Measurements from ENCODE around the gene MRPS34.

MRPS34 gene

GRCh38 chr16:1794908-1795666 is 22.2 kb upstream of the MRPS34 start:
- in situ Hi-C loops (cut with MboI; ENCODE audit: low sequenced_read_pairs): no loop called here

GRCh38 chr16:1794221-1794871 is 21.4 kb upstream of the MRPS34 start:
- in situ Hi-C loops (cut with MboI; ENCODE audit: low sequenced_read_pairs): no loop called here

GRCh38 chr16:1793578-1794220 is 20.8 kb upstream of the MRPS34 start, which contains the start of gene IGFALS:
Gene IGFALS, minus strand, starts transcription at chr16:1793705. Its CDS starts 53 bp downstream, at chr16:1793652.
- in situ Hi-C loops (cut with MboI; ENCODE audit: low sequenced_read_pairs): no loop called here

DNA sequence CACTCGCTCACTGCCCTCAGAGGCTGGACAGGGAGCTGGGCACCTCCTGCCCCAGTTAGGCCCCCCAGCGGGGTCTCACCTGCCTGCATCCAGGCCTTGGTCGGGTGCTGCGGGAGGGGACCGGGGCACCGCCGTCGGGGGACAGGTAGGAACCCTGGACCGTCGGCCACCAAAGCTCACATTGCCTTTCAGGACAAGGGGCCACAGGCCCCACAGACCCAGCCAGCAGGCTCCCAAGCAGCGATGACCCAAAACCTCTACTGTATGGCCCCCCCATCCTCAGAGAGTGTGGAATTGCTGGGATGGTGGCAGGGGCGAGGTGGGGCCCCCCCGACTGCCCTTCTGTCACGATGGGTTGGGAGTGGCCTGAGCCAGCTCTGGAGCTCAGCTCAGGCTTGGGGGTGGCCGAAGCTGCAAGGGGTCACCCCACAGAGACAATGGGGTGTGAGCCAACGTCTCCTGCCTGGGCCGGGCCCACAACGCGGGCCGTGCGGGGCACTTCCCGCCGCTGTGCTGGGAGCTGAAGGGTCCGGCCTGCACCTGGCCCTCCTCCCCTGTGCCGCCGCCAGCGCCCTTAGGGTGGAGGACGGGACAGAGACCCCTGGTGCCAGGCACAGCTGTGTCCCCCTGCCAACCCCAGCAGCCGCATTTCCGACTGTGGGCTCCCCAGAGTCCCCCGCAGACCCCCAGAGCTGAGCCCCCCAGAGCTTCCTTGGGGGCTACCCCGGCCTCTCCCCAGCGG is 20.1 kb upstream of the MRPS34 start:
- in situ Hi-C loops (cut with MboI; ENCODE audit: low sequenced_read_pairs): no loop called here

DNA sequence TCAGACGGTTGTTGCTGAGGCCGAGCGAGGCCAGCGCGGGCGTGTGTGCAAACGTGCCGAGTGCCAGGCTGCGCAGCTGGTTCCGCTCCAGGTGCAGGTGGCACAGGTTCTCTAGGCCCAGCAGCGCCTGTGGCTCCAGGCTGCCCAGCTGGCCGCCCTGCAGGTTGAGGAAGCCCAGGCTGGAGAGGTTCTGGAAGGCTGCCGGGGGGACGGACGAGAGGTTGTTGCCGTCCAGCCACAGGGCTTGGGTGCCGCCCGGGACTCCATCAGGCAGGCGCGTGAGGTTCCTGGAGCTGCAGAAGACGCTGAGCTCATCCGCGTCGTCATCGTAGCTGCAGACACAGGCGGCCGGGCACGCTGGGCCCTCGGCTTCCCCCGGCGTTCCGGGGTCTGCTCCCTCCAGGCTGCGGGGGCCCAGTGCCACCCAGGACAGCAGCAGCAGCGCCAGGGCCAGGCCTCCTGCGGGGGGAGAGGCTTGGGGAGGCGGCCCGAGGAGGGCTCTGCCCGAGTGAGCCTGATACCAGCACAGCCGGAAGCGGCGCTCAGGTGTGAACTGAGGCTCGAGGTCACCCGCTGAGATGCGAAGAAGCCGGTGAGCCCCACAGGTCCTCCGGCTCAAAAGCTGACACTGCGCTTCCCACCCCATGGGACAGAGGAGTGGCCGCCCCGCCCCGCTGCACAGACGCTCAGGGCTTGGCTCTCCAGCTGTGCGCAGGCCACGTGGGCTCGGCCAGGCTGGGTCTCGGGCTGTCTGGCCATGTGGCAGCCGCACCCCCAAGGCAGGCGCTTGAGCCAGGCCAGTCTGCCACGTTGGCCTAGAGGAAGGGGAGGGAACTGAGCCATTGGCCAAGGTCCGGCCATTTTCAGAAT is 19.2 kb upstream of the MRPS34 start:
- in situ Hi-C loops (cut with MboI; ENCODE audit: low sequenced_read_pairs): no loop called here

DNA sequence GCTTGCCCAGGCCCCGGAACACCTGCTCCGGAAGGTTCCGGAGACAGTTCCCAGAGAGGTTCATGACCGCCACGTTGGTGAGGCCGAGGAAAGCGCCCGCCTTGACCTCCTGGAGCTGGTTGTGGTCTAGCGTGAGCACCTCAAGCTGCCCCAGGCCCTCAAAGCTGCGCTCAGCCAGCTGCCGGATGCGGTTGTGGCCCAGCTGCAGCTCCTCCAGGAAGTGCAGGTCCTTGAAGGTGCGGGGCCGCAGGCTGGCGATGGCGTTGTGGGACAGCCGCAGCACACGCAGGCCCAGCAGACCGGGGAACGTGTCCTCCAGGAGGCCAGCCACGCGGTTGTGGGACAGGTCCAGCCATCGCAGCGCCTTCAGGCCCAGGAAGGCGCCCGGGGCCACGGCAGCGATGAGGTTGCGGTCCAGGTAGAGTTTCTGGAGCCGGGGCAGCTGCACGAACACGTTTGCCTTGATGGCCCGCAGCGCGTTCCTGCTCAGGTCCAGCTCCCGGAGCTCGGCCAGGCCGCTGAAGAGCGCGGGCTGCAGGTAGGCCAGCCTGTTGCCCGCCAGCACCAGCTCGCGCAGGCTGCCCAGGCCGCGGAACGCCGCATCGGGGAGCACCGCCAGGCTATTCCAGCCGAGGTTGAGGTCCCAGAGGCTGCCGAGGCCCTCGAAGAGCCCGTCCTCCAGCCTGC is 18.5 kb upstream of the MRPS34 start:
- in situ Hi-C loops (cut with MboI; ENCODE audit: low sequenced_read_pairs): no loop called here

DNA sequence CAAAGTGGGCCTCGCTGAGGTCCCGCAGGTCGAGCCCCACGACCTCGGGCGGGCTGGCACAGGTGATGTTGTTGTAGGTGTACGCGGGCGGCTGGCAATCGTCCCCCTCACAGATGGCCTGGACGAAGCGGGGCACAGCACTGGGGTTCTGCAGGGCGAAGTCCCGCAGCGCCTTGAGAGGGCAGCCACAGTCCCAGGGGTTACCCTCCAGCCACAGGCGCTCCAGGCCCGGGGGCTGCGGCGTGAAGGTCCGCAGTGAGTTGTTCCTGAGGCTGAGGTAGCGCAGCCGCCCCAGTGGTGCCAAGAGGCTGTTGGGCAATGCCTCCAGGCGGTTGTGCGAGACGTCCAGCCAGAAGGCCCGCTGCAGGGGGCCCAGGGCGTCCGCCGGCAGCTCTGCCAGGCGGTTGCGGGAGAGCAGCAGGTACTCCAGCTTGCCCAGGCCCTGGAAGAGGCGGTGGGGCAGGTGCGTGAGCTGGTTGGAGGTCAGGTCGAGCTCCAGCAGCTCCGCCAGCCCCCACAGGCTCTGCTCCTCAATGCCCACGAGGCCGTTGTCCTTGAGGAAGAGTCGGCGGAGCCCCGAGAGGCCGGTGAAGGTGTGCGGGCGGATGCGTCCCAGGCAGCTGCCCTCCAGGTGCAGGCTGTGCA is 17.8 kb upstream of the MRPS34 start:
- in situ Hi-C loops (cut with MboI; ENCODE audit: low sequenced_read_pairs): no loop called here

- in situ Hi-C loops (cut with MboI; ENCODE audit: low sequenced_read_pairs): no loop called here
Measured at GRCh38 chr16:1790261-1790610, 17.3 kb upstream of the MRPS34 start.

GRCh38 chr16:1789643-1790045 is 16.7 kb upstream of the MRPS34 start:
- in situ Hi-C loops (cut with MboI; ENCODE audit: low sequenced_read_pairs): no loop called here

- in situ Hi-C loops (cut with MboI; ENCODE audit: low sequenced_read_pairs): no loop called here
Measured at GRCh38 chr16:1788708-1789100, 15.8 kb upstream of the MRPS34 start.

- in situ Hi-C loops (cut with MboI; ENCODE audit: low sequenced_read_pairs): no loop called here
Measured at GRCh38 chr16:1788095-1788707, 15.3 kb upstream of the MRPS34 start.

- in situ Hi-C loops (cut with MboI; ENCODE audit: low sequenced_read_pairs): no loop called here
Measured at GRCh38 chr16:1787322-1788094, 14.6 kb upstream of the MRPS34 start.

DNA sequence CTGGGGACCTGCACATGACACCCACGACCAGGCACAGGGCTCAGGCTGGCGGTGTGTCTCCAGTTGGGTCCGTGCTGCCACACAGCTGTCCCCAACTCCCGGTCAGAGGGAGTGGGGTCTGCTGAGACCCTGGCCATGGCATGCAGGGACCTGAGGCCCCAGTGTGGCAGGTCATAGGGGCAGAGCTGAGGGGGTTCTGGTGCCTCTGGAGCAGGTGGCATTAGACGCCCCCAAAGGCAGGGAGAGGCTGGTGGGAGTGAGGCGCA is 14.1 kb upstream of the MRPS34 start:
- in situ Hi-C loops (cut with MboI; ENCODE audit: low sequenced_read_pairs): no loop called here

DNA sequence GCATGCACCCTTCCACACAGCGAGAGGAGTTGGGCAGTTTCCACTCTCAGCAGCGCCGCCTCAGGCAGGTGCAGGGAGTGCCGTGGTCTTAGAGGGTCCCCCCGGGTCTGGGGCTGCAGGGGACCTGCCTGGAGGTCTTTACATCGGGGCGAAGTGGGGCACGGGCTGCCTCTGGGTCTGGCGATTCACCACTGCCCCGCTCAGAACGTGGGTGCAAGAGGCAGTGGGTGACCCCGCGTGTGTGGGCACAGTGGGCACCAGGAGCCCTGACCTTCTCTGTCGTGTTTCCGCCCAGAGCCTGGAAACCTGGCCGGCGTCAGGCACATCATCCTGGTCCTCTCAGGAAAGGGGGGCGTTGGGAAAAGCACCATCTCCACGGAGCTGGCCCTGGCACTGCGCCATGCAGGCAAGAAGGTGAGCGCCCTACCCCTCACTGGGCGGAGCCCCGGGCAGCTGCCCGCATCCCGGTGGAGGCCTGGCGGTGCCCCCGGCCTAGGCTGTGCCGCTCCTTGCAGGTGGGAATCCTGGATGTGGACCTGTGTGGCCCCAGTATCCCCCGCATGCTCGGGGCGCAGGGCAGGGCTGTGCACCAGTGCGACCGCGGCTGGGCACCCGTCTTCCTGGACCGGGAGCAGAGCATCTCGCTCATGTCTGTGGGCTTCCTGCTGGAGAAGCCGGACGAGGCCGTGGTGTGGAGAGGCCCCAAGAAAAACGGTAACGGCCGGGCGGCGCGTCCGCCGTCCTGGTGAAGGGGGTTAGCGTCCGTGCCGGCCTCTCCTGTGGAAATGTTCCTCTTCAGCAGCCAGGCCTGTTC is 13.5 kb upstream of the MRPS34 start:
- in situ Hi-C loops (cut with MboI; ENCODE audit: low sequenced_read_pairs): no loop called here

DNA sequence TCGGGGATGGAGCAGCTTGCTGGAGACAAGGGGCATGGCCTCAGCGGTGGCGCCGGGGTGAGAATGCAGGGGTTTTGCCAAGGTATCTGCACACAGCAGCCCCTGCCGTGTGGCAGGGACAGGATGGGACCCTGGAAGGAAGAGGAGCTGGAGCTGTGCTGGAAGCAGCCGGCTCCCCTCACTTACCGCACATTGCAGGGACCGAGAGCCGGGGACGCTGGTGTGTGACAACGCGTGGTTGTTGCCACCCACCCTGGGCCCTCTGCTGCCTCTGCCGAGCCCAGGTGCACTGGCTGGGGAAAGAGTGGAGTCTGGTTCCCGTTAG is 12.9 kb upstream of the MRPS34 start:
- in situ Hi-C loops (cut with MboI; ENCODE audit: low sequenced_read_pairs): no loop called here

GRCh38 chr16:1784977-1785845 is 12.3 kb upstream of the MRPS34 start:
- in situ Hi-C loops (cut with MboI; ENCODE audit: low sequenced_read_pairs): no loop called here

Measured in HL-60/S4 (cell line).